GM10248 (cell line): ENCODE measurements around the gene NUDT3.

Experiments
- CTCF ChIA-PET: fragments of 300-600 bp; sonication (Branson Sonifier 250); formaldehyde crosslinking; extraction: SDS; loops from one replicate; lab custom pipeline; 2021; ENCODE audit warnings: antibody characterized with exemption; lab: Yijun Ruan, JAX
- POLR2A ChIA-PET: fragments of 350-650 bp; sonication (Branson Sonifier 250); formaldehyde crosslinking; extraction: SDS; loops from one replicate; lab custom pipeline; 2020; ENCODE audit warnings: antibody characterized with exemption; lab: Yijun Ruan, JAX
- DNase-seq: peaks from one replicate; pipeline ENCODE4 v3.0.0; 2012; ENCODE audit errors: extremely low spot score
- TF ChIP-seq, protein P1 (sequence below): IDR thresholded peaks from 2 replicates; pipeline ENCODE4 v1.5.1; 2012; ENCODE audit warnings: mild to moderate bottlenecking, low read depth; ENCODE audit errors: extremely low read depth, missing control alignments, control extremely low read depth

The NUDT3 gene

DNA sequence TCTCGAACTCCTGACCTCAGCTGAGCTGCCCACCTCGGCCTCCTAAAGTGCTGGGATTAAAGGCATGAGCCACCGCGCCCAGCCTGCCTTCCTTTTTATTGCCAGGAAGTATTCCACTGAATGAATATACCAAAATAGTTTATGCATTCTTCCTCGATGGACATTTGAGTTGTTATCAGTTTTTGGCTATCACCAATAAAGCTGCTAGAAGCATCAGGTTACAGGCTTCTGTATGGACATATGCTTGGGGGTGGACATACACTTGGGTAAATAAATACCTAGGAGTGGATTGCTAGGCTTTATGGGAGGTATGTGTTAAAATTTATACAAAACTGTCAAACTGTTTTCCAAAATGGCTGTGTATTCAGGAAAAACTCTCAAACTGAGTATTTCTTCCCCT, 43.4 kb upstream of the NUDT3 start:
- TF ChIP-seq, protein P1, sequence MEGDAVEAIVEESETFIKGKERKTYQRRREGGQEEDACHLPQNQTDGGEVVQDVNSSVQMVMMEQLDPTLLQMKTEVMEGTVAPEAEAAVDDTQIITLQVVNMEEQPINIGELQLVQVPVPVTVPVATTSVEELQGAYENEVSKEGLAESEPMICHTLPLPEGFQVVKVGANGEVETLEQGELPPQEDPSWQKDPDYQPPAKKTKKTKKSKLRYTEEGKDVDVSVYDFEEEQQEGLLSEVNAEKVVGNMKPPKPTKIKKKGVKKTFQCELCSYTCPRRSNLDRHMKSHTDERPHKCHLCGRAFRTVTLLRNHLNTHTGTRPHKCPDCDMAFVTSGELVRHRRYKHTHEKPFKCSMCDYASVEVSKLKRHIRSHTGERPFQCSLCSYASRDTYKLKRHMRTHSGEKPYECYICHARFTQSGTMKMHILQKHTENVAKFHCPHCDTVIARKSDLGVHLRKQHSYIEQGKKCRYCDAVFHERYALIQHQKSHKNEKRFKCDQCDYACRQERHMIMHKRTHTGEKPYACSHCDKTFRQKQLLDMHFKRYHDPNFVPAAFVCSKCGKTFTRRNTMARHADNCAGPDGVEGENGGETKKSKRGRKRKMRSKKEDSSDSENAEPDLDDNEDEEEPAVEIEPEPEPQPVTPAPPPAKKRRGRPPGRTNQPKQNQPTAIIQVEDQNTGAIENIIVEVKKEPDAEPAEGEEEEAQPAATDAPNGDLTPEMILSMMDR: no peak
- ChIA-PET POLR2A (no interaction called here), CTCF (interaction anchor here (1.2 to 1.9 kb wide), 2 partner anchors 25 to 240 kb away, joined by 5 to 6 read pairs; no protein-coding TSS in a partner anchor)
- DNase-seq: no peak

DNA sequence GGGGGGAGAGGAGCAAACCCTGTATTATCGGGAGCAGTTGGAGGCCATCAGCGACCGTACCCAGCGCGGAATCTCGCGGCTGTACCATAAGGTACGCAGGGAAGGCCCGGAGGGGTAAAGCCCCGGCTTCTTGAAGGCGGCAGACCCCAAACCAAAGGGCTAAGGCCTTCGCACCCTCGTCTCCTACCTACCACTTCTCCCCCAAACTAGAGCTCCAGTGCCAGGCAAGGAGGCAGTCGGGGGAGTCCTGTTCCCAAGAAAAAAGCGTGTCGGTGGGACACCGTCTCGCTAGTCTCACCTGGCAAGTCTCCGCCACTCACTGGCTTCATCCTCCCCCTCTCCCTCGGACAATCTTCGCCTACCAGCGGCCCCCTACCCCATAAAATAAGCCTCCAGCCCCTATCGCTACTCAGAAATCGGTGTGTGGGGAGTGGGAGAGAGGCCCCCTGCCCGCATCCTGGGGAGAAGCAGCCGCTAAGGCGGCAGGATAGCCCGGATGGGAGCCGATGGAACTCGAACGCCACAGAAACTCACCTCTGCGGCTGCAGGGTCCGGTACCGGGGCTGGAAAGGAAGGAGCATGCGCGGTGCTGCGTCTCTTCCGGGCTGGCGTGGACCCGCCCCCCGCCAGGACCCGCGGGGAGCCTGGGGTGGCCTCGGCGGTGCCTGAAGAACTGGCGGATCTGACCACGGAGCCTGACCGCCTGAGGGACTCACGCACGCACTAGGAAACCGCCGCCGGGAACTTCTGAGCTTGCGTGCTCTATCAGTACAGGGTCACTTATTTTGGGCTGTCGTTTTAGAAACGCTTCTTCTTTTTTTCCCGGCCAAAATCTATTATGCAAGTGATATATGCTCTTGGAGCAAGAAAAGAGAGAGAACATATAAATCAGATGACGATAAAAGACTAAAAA, 33.3 kb upstream of the NUDT3 start, which contains the start of gene RPS10:
Gene RPS10 (minus strand): TSS at position 572 of the 913 bp plus-strand sequence. CDS start 848 bp downstream, outside the sequence.
- TF ChIP-seq, protein P1: no peak
- peak; percentile 99 for DNase-seq
- ChIA-PET POLR2A (interaction anchor here (0.5 to 1.4 kb wide), 7 partner anchors 10 to 274 kb away, joined by 3 to 7 read pairs (median 4); partner anchors contain the start of gene SMIM29), CTCF (interaction anchor here (1.1 to 3.5 kb wide), 7 partner anchors 11 to 230 kb away, joined by 3 to 21 read pairs (median 4); partner anchors contain the start of gene SMIM29)

DNA sequence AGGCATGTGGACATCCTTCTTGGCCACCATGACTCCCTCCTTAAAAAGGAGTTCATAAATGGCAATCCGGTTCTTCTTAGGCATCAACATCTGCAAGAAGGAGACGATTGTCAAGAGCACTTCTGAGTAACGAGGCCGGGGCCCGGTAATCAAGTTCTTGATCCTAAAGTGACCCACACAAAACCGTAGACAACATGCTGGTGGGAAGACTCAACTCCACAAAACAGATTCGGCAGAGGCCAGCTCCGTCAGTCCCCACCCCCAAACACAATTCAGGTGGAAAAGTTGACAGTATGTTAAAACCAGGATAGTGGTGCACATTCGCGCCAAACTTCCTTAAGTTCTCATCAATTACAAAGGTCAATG, 32.6 kb upstream of the NUDT3 start:
- DNase-seq: no peak
- TF ChIP-seq, protein P1: no peak
- ChIA-PET POLR2A (interaction anchor here (0.7 to 1.4 kb wide), 2 partner anchors 176 to 274 kb away, joined by 3 to 4 read pairs; partner anchors contain the start of gene SMIM29), CTCF (interaction anchor here (1.4 to 3.5 kb wide), 4 partner anchors 10 to 229 kb away, joined by 3 to 21 read pairs (median 6); no protein-coding TSS in a partner anchor)

DNA sequence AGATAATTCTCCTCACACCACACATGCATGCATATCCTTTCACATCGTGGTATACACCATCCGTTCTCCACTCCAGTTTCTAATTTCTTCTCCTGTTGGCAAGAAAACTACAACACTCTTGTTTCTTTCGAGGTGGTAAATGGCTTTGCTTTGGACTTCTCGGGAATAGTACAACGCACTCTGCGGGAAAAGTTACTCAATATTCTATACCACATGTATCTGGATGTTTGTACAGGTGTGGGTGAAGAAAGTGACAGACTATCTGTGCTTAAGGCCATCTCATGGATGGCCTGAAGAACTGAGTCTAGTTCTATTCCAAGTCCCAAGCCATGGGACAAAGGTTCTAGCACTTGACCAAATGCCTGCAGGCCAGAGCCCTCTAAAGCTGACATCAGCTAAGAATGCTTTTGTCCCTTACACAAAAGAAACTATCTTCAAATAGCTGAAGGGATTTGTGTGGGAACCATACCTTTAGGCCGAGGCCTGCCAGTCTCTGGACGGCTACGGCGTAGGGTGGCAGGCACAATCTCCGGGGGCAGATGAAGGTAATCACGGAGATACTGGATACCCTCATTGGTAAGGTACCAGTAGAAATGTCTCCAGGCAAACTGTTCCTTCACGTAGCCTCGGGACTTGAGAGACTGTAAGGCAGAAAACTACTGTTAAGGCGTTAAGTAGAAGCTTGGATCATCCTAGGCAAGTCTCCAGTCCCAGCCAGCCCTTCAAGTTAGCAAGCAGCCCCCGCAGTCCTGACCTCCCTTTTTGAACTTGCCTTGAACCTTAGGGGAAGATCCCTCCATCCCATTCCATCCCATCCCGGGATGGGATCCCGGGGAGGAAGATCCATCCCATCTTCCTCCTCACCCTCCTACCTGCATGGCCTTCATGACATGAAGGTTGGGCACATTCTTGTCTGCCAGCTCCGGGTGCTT, 32.0 kb upstream of the NUDT3 start:
- POLR2A ChIA-PET: interaction anchor here (1.3 to 1.4 kb wide), 2 partner anchors 10 to 175 kb away, joined by 4 to 5 read pairs; partner anchors contain the start of gene SMIM29
- DNase-seq: no peak
- TF ChIP-seq, protein P1: no peak
- CTCF ChIA-PET: interaction anchor here (0.7 to 3.5 kb wide), 6 partner anchors 9 to 261 kb away, joined by 3 to 21 read pairs (median 6); no protein-coding TSS in a partner anchor

DNA sequence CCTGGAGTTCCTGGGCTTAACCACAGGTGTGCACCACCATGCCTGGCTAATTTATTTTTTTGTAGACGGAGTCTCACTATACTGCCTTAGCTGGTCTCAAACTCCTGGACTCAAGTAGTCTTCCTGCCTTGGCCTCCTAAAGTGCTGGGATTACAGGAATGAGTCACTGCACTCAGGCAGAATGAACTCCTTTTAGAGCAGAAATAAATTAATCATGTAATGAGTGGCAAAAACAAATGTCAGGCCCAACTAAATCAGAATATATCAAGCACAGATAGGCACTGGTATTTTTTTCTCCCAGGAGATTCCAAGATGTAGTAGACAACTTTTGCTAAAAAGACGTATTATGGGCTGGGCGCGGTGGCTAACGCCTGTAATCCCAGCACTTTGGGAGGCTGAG, 30.8 kb upstream of the NUDT3 start:
- no peak for DNase-seq
- ChIA-PET POLR2A (interaction anchor here (0.6 to 1.3 kb wide), 4 partner anchors 9 to 460 kb away, joined by 3 to 5 read pairs (median 3); no protein-coding TSS in a partner anchor), CTCF (interaction anchor here (0.7 to 3.5 kb wide), 4 partner anchors 8 to 260 kb away, joined by 3 to 21 read pairs (median 7); no protein-coding TSS in a partner anchor)
- TF ChIP-seq, protein P1: no peak
